ENCODE data around the gene KIT.

- no peak for TF ChIP-seq ZFX (IDR thresholded peaks at IDR 0.05)
- TF ChIP-seq MAX (IDR thresholded peaks at IDR 0.05): no peak
- no peak for TF ChIP-seq CTCF (IDR thresholded peaks at IDR 0.05 in 2 of 3, conservative IDR thresholded peaks at IDR 0.05 in 1 of 3; ENCODE audit: borderline replicate concordance in 1 of 3, insufficient read depth in 1 of 3, low read depth in 2 of 3, low read length in 2 of 3)
- TF ChIP-seq POLR2A (IDR thresholded peaks at IDR 0.05; ENCODE audit: borderline replicate concordance, extremely low read depth, insufficient read depth, insufficient read length): no peak
- TF ChIP-seq EZH2 (IDR thresholded peaks at IDR 0.05): no peak
- no peak for TF ChIP-seq SP1 (IDR thresholded peaks at IDR 0.05; ENCODE audit: low read depth)
Measured at GRCh38 chr4:54773022-54773421, 115.3 kb downstream of the KIT start.

Measured in HCT116 (cell line).